ENCODE results near the gene OR2T3. TPM values are rescaled to one million over a fixed set of nuclear protein-coding genes. Genes with fewer than 3 reads are reported as not detected.
"Not testable (repeated sequence)": the region's sequence is repeated elsewhere in the genome, so short reads cannot be mapped to it uniquely, and the experiment has no call there.

OR2T3 gene
- total and polyA plus RNA-seq, 2 donors (not counting 3 experiments of a cell fraction or from before 2014, with no cell fraction given), result not detected

GRCh38 chr1:248432201-248432600, 41.0 kb upstream of the OR2T3 start:
- H3K9ac ChIP-seq (replicated peaks; ENCODE audit: extremely low read depth, insufficient read depth, low read length); FAIRE-seq; dilution Hi-C loops (cut with MboI; ENCODE audit: extremely low pct_ligation_motif_present, low sequenced_read_pairs); H3K4me2 ChIP-seq (ENCODE audit: insufficient read depth, low read length); H4K20me1 ChIP-seq (replicated peaks; ENCODE audit: control insufficient read depth, extremely low read depth, insufficient read depth, low read length); H3K36me3 ChIP-seq (ENCODE audit: control insufficient read depth in 2 of 2, extremely low read depth in 1 of 2, insufficient read depth in 2 of 2, low read length in 2 of 2); CTCF ChIA-PET; H3K4me1 ChIP-seq (ENCODE audit: control insufficient read depth, extremely low read depth, insufficient read depth, low read length); H3K9me3 ChIP-seq (replicated peaks; ENCODE audit: control insufficient read depth, insufficient read depth, low read length); intact Hi-C loops (cut with micrococcal nuclease); H3K4me3 ChIP-seq (replicated peaks in 1 of 3; ENCODE audit: insufficient read depth in 1 of 3, low read depth in 1 of 3, low read length in 3 of 3); H3K27ac ChIP-seq (ENCODE audit: insufficient read depth, low read depth, low read length); H3K79me2 ChIP-seq (ENCODE audit: control insufficient read depth, insufficient read depth, low read length); H3K27me3 ChIP-seq (ENCODE audit: control insufficient read depth in 2 of 2, insufficient read depth in 2 of 2, low read length in 2 of 2); POLR2A ChIA-PET; DNase-seq (ENCODE audit: low read depth, low spot score); H3K9me1 ChIP-seq (replicated peaks; ENCODE audit: control insufficient read depth, extremely low read depth, insufficient read depth, low read length); H2AFZ ChIP-seq (ENCODE audit: low read depth, low read length); BruUV-seq (replicated peaks): not testable (repeated sequence)

GRCh38 chr1:248433811-248434415, 39.2 kb upstream of the OR2T3 start:
- POLR2A ChIA-PET; H3K79me2 ChIP-seq (ENCODE audit: control insufficient read depth, insufficient read depth, low read length); H2AFZ ChIP-seq (ENCODE audit: low read depth, low read length); H3K9ac ChIP-seq (replicated peaks; ENCODE audit: extremely low read depth, insufficient read depth, low read length); CTCF ChIA-PET; H3K4me2 ChIP-seq (ENCODE audit: insufficient read depth, low read length); H3K9me1 ChIP-seq (replicated peaks; ENCODE audit: control insufficient read depth, extremely low read depth, insufficient read depth, low read length); FAIRE-seq; dilution Hi-C loops (cut with MboI; ENCODE audit: extremely low pct_ligation_motif_present, low sequenced_read_pairs); H3K27ac ChIP-seq (ENCODE audit: insufficient read depth, low read depth, low read length); intact Hi-C loops (cut with micrococcal nuclease); H3K9me3 ChIP-seq (replicated peaks; ENCODE audit: control insufficient read depth, insufficient read depth, low read length); BruUV-seq (replicated peaks); H3K4me1 ChIP-seq (ENCODE audit: control insufficient read depth, extremely low read depth, insufficient read depth, low read length); H3K36me3 ChIP-seq (ENCODE audit: control insufficient read depth in 2 of 2, extremely low read depth in 1 of 2, insufficient read depth in 2 of 2, low read length in 2 of 2); DNase-seq (ENCODE audit: low read depth, low spot score); H3K4me3 ChIP-seq (replicated peaks in 1 of 3; ENCODE audit: insufficient read depth in 1 of 3, low read depth in 1 of 3, low read length in 3 of 3); H3K27me3 ChIP-seq (ENCODE audit: control insufficient read depth in 2 of 2, insufficient read depth in 2 of 2, low read length in 2 of 2); H4K20me1 ChIP-seq (replicated peaks; ENCODE audit: control insufficient read depth, extremely low read depth, insufficient read depth, low read length): not testable (repeated sequence)

GRCh38 chr1:248434913-248435312, 38.2 kb upstream of the OR2T3 start:
- H3K36me3 ChIP-seq (ENCODE audit: control insufficient read depth in 2 of 2, extremely low read depth in 1 of 2, insufficient read depth in 2 of 2, low read length in 2 of 2); H4K20me1 ChIP-seq (replicated peaks; ENCODE audit: control insufficient read depth, extremely low read depth, insufficient read depth, low read length); DNase-seq (ENCODE audit: low read depth, low spot score); H3K9me1 ChIP-seq (replicated peaks; ENCODE audit: control insufficient read depth, extremely low read depth, insufficient read depth, low read length); H3K27me3 ChIP-seq (ENCODE audit: control insufficient read depth in 2 of 2, insufficient read depth in 2 of 2, low read length in 2 of 2); POLR2A ChIA-PET; H3K4me1 ChIP-seq (ENCODE audit: control insufficient read depth, extremely low read depth, insufficient read depth, low read length); H3K4me2 ChIP-seq (ENCODE audit: insufficient read depth, low read length); H3K9ac ChIP-seq (replicated peaks; ENCODE audit: extremely low read depth, insufficient read depth, low read length); H3K79me2 ChIP-seq (ENCODE audit: control insufficient read depth, insufficient read depth, low read length); CTCF ChIA-PET; intact Hi-C loops (cut with micrococcal nuclease); FAIRE-seq; H3K27ac ChIP-seq (ENCODE audit: insufficient read depth, low read depth, low read length); dilution Hi-C loops (cut with MboI; ENCODE audit: extremely low pct_ligation_motif_present, low sequenced_read_pairs); H2AFZ ChIP-seq (ENCODE audit: low read depth, low read length); H3K4me3 ChIP-seq (replicated peaks in 1 of 3; ENCODE audit: insufficient read depth in 1 of 3, low read depth in 1 of 3, low read length in 3 of 3); H3K9me3 ChIP-seq (replicated peaks; ENCODE audit: control insufficient read depth, insufficient read depth, low read length); BruUV-seq (replicated peaks): not testable (repeated sequence)

GRCh38 chr1:248436303-248436702, 36.8 kb upstream of the OR2T3 start:
- H2AFZ ChIP-seq (ENCODE audit: low read depth, low read length); CTCF ChIA-PET; POLR2A ChIA-PET; H3K9me1 ChIP-seq (replicated peaks; ENCODE audit: control insufficient read depth, extremely low read depth, insufficient read depth, low read length); BruUV-seq (replicated peaks); H3K9ac ChIP-seq (replicated peaks; ENCODE audit: extremely low read depth, insufficient read depth, low read length); H3K9me3 ChIP-seq (replicated peaks; ENCODE audit: control insufficient read depth, insufficient read depth, low read length); H3K4me3 ChIP-seq (replicated peaks in 1 of 3; ENCODE audit: insufficient read depth in 1 of 3, low read depth in 1 of 3, low read length in 3 of 3); intact Hi-C loops (cut with micrococcal nuclease); DNase-seq (ENCODE audit: low read depth, low spot score); H3K79me2 ChIP-seq (ENCODE audit: control insufficient read depth, insufficient read depth, low read length); H3K4me1 ChIP-seq (ENCODE audit: control insufficient read depth, extremely low read depth, insufficient read depth, low read length); H3K36me3 ChIP-seq (ENCODE audit: control insufficient read depth in 2 of 2, extremely low read depth in 1 of 2, insufficient read depth in 2 of 2, low read length in 2 of 2); H3K27ac ChIP-seq (ENCODE audit: insufficient read depth, low read depth, low read length); H3K4me2 ChIP-seq (ENCODE audit: insufficient read depth, low read length); H4K20me1 ChIP-seq (replicated peaks; ENCODE audit: control insufficient read depth, extremely low read depth, insufficient read depth, low read length); FAIRE-seq; dilution Hi-C loops (cut with MboI; ENCODE audit: extremely low pct_ligation_motif_present, low sequenced_read_pairs); H3K27me3 ChIP-seq (ENCODE audit: control insufficient read depth in 2 of 2, insufficient read depth in 2 of 2, low read length in 2 of 2): not testable (repeated sequence)

All from endothelial cell of umbilical vein (primary cell).